ENCODE results near the gene FBXO24. TPM values are rescaled to one million over a fixed set of nuclear protein-coding genes. Genes with fewer than 3 reads are reported as not detected.

Gene FBXO24
- total and polyA plus RNA-seq, 9 of the 15 experiments (the other 6 are each of a cell fraction or from before 2014, with no cell fraction given), result 0.17 to 0.95 (median 0.50) TPM

GRCh38 chr7:100584683-100585510, 1.2 kb upstream of the FBXO24 start:
- Histone ChIP-seq H4K20me1 (replicated peaks; ENCODE audit: control insufficient read depth, insufficient read depth, low read length) (peaks cover 24% of the 10 kb centered on the region), H3K4me1 (replicated peaks in 1 of 2; ENCODE audit: control insufficient read depth in 2 of 2, insufficient read depth in 2 of 2, low read length in 2 of 2) (peaks cover 26 to 65% of the 10 kb centered on the region in 2 experiments), H3K9me1 (ENCODE audit: control insufficient read depth, insufficient read depth, low read length) (peaks cover 12% of the 10 kb centered on the region), H3K27me3 (ENCODE audit: control insufficient read depth in 2 of 2, insufficient read depth in 2 of 2, low read length in 2 of 2) (no peaks in the 10 kb centered on the region), H3K9me3 (replicated peaks; ENCODE audit: control insufficient read depth, insufficient read depth, low read depth, low read length) (no peaks in the 10 kb centered on the region), H3K79me2 (ENCODE audit: control insufficient read depth, insufficient read depth, low read length) (peaks cover 31% of the 10 kb centered on the region), H3K36me3 (ENCODE audit: control insufficient read depth, insufficient read depth, low read length) (peaks cover 44% of the 10 kb centered on the region), H2AFZ (ENCODE audit: low read depth, low read length) (0 out of 2 replicates have a peak overlapping the region, but pooled peaks have one; percentile 63), H3K4me3 (peak overlapping the region; percentile 75), H3K4me2 (ENCODE audit: insufficient read depth, low read length) (peak overlapping the region; percentile 90), H3K27ac (ENCODE audit: extremely low read depth, low read depth, low read length) (peak overlapping the region; percentile 88), H3K9ac (ENCODE audit: insufficient read depth in 1 of 2, low read depth in 2 of 2, low read length in 2 of 2) (peak overlapping the region; percentile 90 to 97)
- 6% methylated on average over 20 of the region's 20 CpGs for WGBS (ENCODE audit: insufficient coverage, low coverage, missing lambda C conversion rate)
- DNase-seq (ENCODE audit: extremely low read depth in 1 of 4, low spot score in 3 of 4) (peak; percentile 66 to 75 (median 72)), FAIRE-seq (peak; percentile 78), ATAC-seq (no peak)
- CTCF ChIA-PET (ENCODE audit: low intra/inter-chr PET ratio), result no interaction called here
- POLR2A ChIA-PET, result interaction anchor here (0.6 to 3.5 kb wide), 22 partner anchors 8 to 1853 kb away, joined by 3 to 27 read pairs (median 4); partner anchors contain the start of genes MEPCE, MOSPD3, POP7 and ZCWPW1
- BruUV-seq (replicated peaks), result TSS peak; percentile 49
- in situ Hi-C loops (cut with MboI), result no loop called here
- intact Hi-C loops (cut with micrococcal nuclease), result no loop called here
- no peak for TF ChIP-seq BRF1 (IDR thresholded peaks at IDR 0.05; ENCODE audit: borderline replicate concordance, extremely low read depth, insufficient read length)
- no peak for TF ChIP-seq HNRNPUL1 (IDR thresholded peaks at IDR 0.05; ENCODE audit: low read length)
- no peak for TF ChIP-seq SIRT6 (IDR thresholded peaks at IDR 0.05; ENCODE audit: low read depth, low read length)
- no peak for TF ChIP-seq PREB (CRISPR knock-in tag; IDR thresholded peaks at IDR 0.05)
- no peak for TF ChIP-seq THRAP3 (IDR thresholded peaks at IDR 0.05; ENCODE audit: borderline replicate concordance)
- TF ChIP-seq ERF (CRISPR knock-in tag; IDR thresholded peaks at IDR 0.05), result no peak
- peak; percentile 81; the same call in 1 of the 2 replicates for TF ChIP-seq NCOA1 (IDR thresholded peaks at IDR 0.05; ENCODE audit: low read depth)
- peak; percentile 11; the same call in 1 of the 2 replicates for TF ChIP-seq PHF21A (IDR thresholded peaks at IDR 0.05; ENCODE audit: borderline replicate concordance, low read depth)
- no peak for TF ChIP-seq SRF (CRISPR knock-in tag; IDR thresholded peaks at IDR 0.05)
- TF ChIP-seq RCOR1 (IDR thresholded peaks at IDR 0.05; ENCODE audit: borderline replicate concordance in 1 of 2, low read depth in 2 of 2, low read length in 2 of 2), result peak in 1 of 2 experiments; percentile 21; a peak in 1 of 4 replicates
- TF ChIP-seq GTF3C2 (IDR thresholded peaks at IDR 0.05; ENCODE audit: borderline replicate concordance, extremely low read depth, insufficient read length), result no peak
- TF ChIP-seq TFE3 (CRISPR knock-in tag; IDR thresholded peaks at IDR 0.05), result no peak
- TF ChIP-seq KLF16 (IDR thresholded peaks at IDR 0.05), result no peak
- TF ChIP-seq RB1 (IDR thresholded peaks at IDR 0.05; ENCODE audit: low read depth), result no peak
- no peak for TF ChIP-seq GABPB2 (CRISPR knock-in tag; conservative IDR thresholded peaks at IDR 0.05)
- TF ChIP-seq POLR3A (IDR thresholded peaks at IDR 0.05; ENCODE audit: borderline replicate concordance, extremely low read depth, insufficient read depth, insufficient read length), result no peak
